K562 (cell line): ENCODE data around the gene ZKSCAN8. TPM values are rescaled to one million over a fixed set of nuclear protein-coding genes. Genes with fewer than 3 reads are reported as not detected.

ENCODE experiments used
- ATAC-seq: fragments of 200-7000 bp; cut with Tn5 transposase; 3 replicates; pipeline ENCODE4 v1.9.1; 2020; ENCODE audit warnings: moderate library complexity
- BruUV-seq: library from RNA; stranded (reverse); fragments of 400-500 nt; replicated peaks from 2 replicates; lab custom pipeline; 2021; lab: Mats Ljungman, UMichigan
- CTCF ChIA-PET: fragments of 300-600 bp; formaldehyde crosslinking; extraction: SDS; loops from one replicate; lab custom pipeline; 2021; ENCODE audit warnings: low intra/inter-chr PET ratio; lab: Yijun Ruan, JAX
- POLR2A ChIA-PET: fragments of 300-600, 350-650 bp; sonication (Branson Sonifier 250); formaldehyde crosslinking; extraction: SDS; loops from one replicate; lab custom pipeline; 2021; ENCODE audit warnings: antibody characterized with exemption, inconsistent platforms; lab: Yijun Ruan, JAX
- DNase-seq, 4 experiments: peaks; one replicate each; pipeline versions ENCODE4 v3.0.0 to v3.0.0-alpha.2; 2011 to 2018; ENCODE audit warnings: low spot score in 3 of 4, mixed read lengths in 3 of 4; ENCODE audit errors: extremely low read depth in 1 of 4
- FAIRE-seq: peaks from 2 replicates; lab custom pipeline; 2011; peaks lifted over from hg19 to GRCh38; lab: Jason Lieb, UNC
- H2AFZ ChIP-seq: 2 replicates; pipeline ENCODE4 v1.6.0; 2011; ENCODE audit warnings: low read depth, low read length, control low read depth, inconsistent platforms
- H3K27ac ChIP-seq: fragments of 200-600 bp; 3 replicates; pipeline ENCODE4 v1.8.0; 2011; ENCODE audit warnings: low read depth, mild to moderate bottlenecking, control low read depth, inconsistent platforms, low read length, moderate library complexity, mixed read lengths; ENCODE audit errors: extremely low read depth
- H3K27me3 ChIP-seq, 2 experiments: fragments of 300-600 bp in 1 of 2; 2 replicates in 1 of 2; 3 replicates in 1 of 2; pipeline versions ENCODE4 v1.6.0 to v1.8.0; 2011; ENCODE audit warnings: inconsistent platforms in 2 of 2, low read length in 2 of 2, mild to moderate bottlenecking in 1 of 2, mixed read lengths in 1 of 2, moderate library complexity in 1 of 2; ENCODE audit not compliant: control insufficient read depth in 2 of 2, insufficient read depth in 2 of 2
- H3K36me3 ChIP-seq: fragments of 300-600 bp; 3 replicates; pipeline ENCODE4 v1.8.0; 2011; ENCODE audit warnings: mild to moderate bottlenecking, low read length, inconsistent platforms; ENCODE audit not compliant: control insufficient read depth, insufficient read depth
- H3K4me1 ChIP-seq, 2 experiments: fragments of 200-600 bp in 1 of 2; replicated peaks in 1 of 2; 2 replicates in 1 of 2; 3 replicates in 1 of 2; pipeline versions ENCODE4 v1.5.1 to v1.8.0; 2011; ENCODE audit warnings: inconsistent platforms in 2 of 2, low read length in 2 of 2, mild to moderate bottlenecking in 1 of 2, mixed read lengths in 1 of 2, moderate library complexity in 1 of 2; ENCODE audit not compliant: control insufficient read depth in 2 of 2, insufficient read depth in 2 of 2
- H3K4me2 ChIP-seq: 2 replicates; pipeline ENCODE4 v1.6.1; 2011; ENCODE audit warnings: low read length, control low read depth, inconsistent platforms, mixed read lengths; ENCODE audit not compliant: insufficient read depth
- H3K4me3 ChIP-seq: fragments of 200-600 bp; sonication (generic), shearing (Covaris generic); 2 replicates; pipeline ENCODE4 v1.5.1; 2016; ENCODE audit warnings: control low read depth, inconsistent platforms
- H3K79me2 ChIP-seq: fragments of 200-600 bp; 3 replicates; pipeline ENCODE4 v1.8.0; 2011; ENCODE audit warnings: low read length, inconsistent platforms; ENCODE audit not compliant: control insufficient read depth, insufficient read depth
- H3K9ac ChIP-seq, 2 experiments: 2 replicates each; pipeline versions ENCODE4 v1.6.0 to v1.6.1; 2011; ENCODE audit warnings: low read depth in 2 of 2, low read length in 2 of 2, control low read depth in 1 of 2, inconsistent platforms in 1 of 2, mild to moderate bottlenecking in 1 of 2, mixed read lengths in 1 of 2; ENCODE audit not compliant: insufficient read depth in 1 of 2
- H3K9me1 ChIP-seq: one replicate; pipeline ENCODE4 v1.6.0; 2011; ENCODE audit warnings: inconsistent platforms, mild to moderate bottlenecking, low read length, moderate library complexity; ENCODE audit not compliant: control insufficient read depth, insufficient read depth
- H3K9me3 ChIP-seq: replicated peaks from 2 replicates; pipeline ENCODE4 v1.5.1; 2011; ENCODE audit warnings: low read depth, low read length, inconsistent platforms; ENCODE audit not compliant: control insufficient read depth, insufficient read depth
- H4K20me1 ChIP-seq: replicated peaks from 2 replicates; pipeline ENCODE4 v1.6.1; 2011; ENCODE audit warnings: low read length, inconsistent platforms, mixed read lengths; ENCODE audit not compliant: control insufficient read depth, insufficient read depth
- C11orf30 ChIP-seq: fragments of 450-650 bp; IDR thresholded peaks from 2 replicates; pipeline ENCODE4 v1.6.1; 2016; ENCODE audit warnings: low read depth, mild to moderate bottlenecking
- CHAMP1 ChIP-seq: fragments of 450-650 bp; IDR thresholded peaks from 2 replicates; pipeline ENCODE4 v1.6.1; 2016; ENCODE audit warnings: mild to moderate bottlenecking
- MAFF ChIP-seq: IDR thresholded peaks from 2 replicates; pipeline ENCODE4 v1.6.1; 2012; ENCODE audit warnings: low read length, improper control_type of control experiment
- MAFG ChIP-seq: fragments of 450-650 bp; conservative IDR thresholded peaks from 2 replicates; pipeline ENCODE4 v1.6.1; 2016; ENCODE audit warnings: missing genetic modification characterization, missing compliant biosample characterization
- MAFK ChIP-seq: IDR thresholded peaks from 2 replicates; pipeline ENCODE4 v1.6.1; 2011; ENCODE audit warnings: low read length, improper control_type of control experiment
- NCOA6 ChIP-seq: fragments of 450-650 bp; IDR thresholded peaks from 2 replicates; pipeline ENCODE4 v1.6.1; 2017; ENCODE audit warnings: mild to moderate bottlenecking
- TSHZ1 ChIP-seq: fragments of 250-450 bp; sonication (Bioruptor Pico); IDR thresholded peaks from 2 replicates; pipeline ENCODE4 v1.4.0; 2020; ENCODE audit warnings: mild to moderate bottlenecking, moderate library complexity
- ZNF316 ChIP-seq: fragments of 450-650 bp; IDR thresholded peaks from 2 replicates; pipeline ENCODE4 v1.6.1; 2016
- WGBS: fragments of 100-300 bp; shearing (Covaris generic); methylation state at CpG from one replicate; pipeline ENCODE4 v1.1.6; 2016; ENCODE audit warnings: low coverage, mixed read lengths; ENCODE audit not compliant: insufficient coverage; ENCODE audit errors: missing lambda C conversion rate; 5-methylcytosine and 5-hydroxymethylcytosine counted together
- in situ Hi-C: fragments of 300-500 bp; cut with MboI; formaldehyde crosslinking; loops from 4 replicates; pipeline ENCODE4 v1.15.0; 2018; ENCODE audit warnings: inconsistent platforms, mixed read lengths
- intact Hi-C: fragments of 100-400 bp; cut with micrococcal nuclease; formaldehyde crosslinking; loops from 2 replicates; pipeline ENCODE4 v1.14.2; 2022
- polyA plus RNA-seq, 8 experiments: library from polyadenylated mRNA; depleted of rRNA in 4 of 8; stranded (reverse) in 5 of 8; unstranded in 3 of 8; fragments of >200 nt; fragmentation: Nextera tagmentation in 2 of 8; fragmentation: Illumina TruSeq in 1 of 8; extraction: Ambion mirVana in 2 of 8; extraction: Trizol in 1 of 8; gene quantifications; 2 replicates each; pipeline versions ENCODE4 v1.2.1 to v1.2.3, GENCODE V29; 2011 to 2014; ENCODE audit warnings: inconsistent platforms in 1 of 8, missing spikeins in 1 of 8
- total RNA-seq, 7 experiments: library from RNA; depleted of rRNA in 6 of 7; stranded (reverse); fragments of >200 nt in 6 of 7; fragmentation: Illumina TruSeq in 2 of 7; extraction: Trizol in 2 of 7; gene quantifications; 2 replicates each; pipeline versions ENCODE4 v1.2.1 to v1.2.3, GENCODE V29; 2011 to 2021; ENCODE audit warnings: low replicate concordance in 1 of 7
- TF ChIP-seq, protein P1 (sequence below): fragments of 450-650 bp; formaldehyde crosslinking; IDR thresholded peaks from 2 replicates; pipeline ENCODE4 v1.4.0; 2020; ENCODE audit warnings: mild to moderate bottlenecking, mixed read lengths

ZKSCAN8 gene
- total and polyA plus RNA-seq, 9 of the 15 experiments (the other 6 are each of a cell fraction or from before 2014, with no cell fraction given) = 3.3 to 37.7 (median 21.7) TPM

- Histone ChIP-seq H2AFZ (no peak overlapping the region), H3K4me2 (no peak overlapping the region), H3K36me3 (peaks cover 98% of the 10 kb centered on the region), H3K4me1 (no peaks in the 10 kb centered on the region), H3K27me3 (no peaks in the 10 kb centered on the region), H3K9ac (no peak overlapping the region), H3K79me2 (peaks cover 6% of the 10 kb centered on the region; the same call in 2 of the 3 replicates), H3K4me3 (no peak overlapping the region), H3K27ac (no peak overlapping the region), H3K9me3 (peaks cover 14% of the 10 kb centered on the region), H4K20me1 (no peaks in the 10 kb centered on the region), H3K9me1 (no peaks in the 10 kb centered on the region)
- DNase-seq (no peak), FAIRE-seq (no peak), ATAC-seq (no peak)
- BruUV-seq = no TSS peak
- intact Hi-C loops = no loop called here
- in situ Hi-C loops = no loop called here
- ChIA-PET POLR2A (interaction anchor here (0.7 to 4.6 kb wide), 9 partner anchors 10 to 1216 kb away, joined by 3 to 50 read pairs (median 7); partner anchors contain the start of genes OR5V1, ZKSCAN8 and ZSCAN31), CTCF (no interaction called here)
- TF ChIP-seq MAFG (tag) = peak; percentile 75
- TF ChIP-seq TSHZ1 (CRISPR knock-in tag) = no peak
- TF ChIP-seq CHAMP1 = no peak
- peak; percentile 63 for TF ChIP-seq MAFF
- TF ChIP-seq ZNF316 = peak; percentile 90
- peak; percentile 71 for TF ChIP-seq MAFK
- TF ChIP-seq NCOA6 = no peak
- TF ChIP-seq, protein P1, sequence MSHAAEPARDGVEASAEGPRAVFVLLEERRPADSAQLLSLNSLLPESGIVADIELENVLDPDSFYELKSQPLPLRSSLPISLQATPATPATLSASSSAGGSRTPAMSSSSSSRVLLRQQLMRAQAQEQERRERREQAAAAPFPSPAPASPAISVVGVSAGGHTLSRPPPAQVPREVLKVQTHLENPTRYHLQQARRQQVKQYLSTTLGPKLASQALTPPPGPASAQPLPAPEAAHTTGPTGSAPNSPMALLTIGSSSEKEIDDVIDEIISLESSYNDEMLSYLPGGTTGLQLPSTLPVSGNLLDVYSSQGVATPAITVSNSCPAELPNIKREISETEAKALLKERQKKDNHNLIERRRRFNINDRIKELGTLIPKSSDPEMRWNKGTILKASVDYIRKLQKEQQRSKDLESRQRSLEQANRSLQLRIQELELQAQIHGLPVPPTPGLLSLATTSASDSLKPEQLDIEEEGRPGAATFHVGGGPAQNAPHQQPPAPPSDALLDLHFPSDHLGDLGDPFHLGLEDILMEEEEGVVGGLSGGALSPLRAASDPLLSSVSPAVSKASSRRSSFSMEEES = no peak
- peak; percentile 73 for TF ChIP-seq C11orf30
- WGBS = 100% methylated on average over 2 of the region's 2 CpGs
Observed at GRCh38 chr6:28152531-28152930, 10.8 kb downstream of the ZKSCAN8 start.
